GM12891 (cell line): ENCODE results near the gene CACHD1.

Source experiments
- PAX5 ChIP-seq: IDR thresholded peaks from 2 replicates; pipeline ENCODE4 v1.6.1; 2011; ENCODE audit warnings: low read length, moderate library complexity, mild to moderate bottlenecking; ENCODE audit not compliant: insufficient read depth, severe bottlenecking
- POLR2A ChIP-seq: IDR thresholded peaks from 2 replicates; pipeline ENCODE4 v1.6.1; 2011; ENCODE audit warnings: low read depth, low read length, control low read depth
- POLR2AphosphoS5 ChIP-seq: IDR thresholded peaks from 2 replicates; pipeline ENCODE4 v1.6.1; 2011; ENCODE audit warnings: low read depth, low read length, control low read depth
- POU2F2 ChIP-seq: IDR thresholded peaks from 2 replicates; pipeline ENCODE4 v1.6.1; 2011; ENCODE audit warnings: low read depth, mild to moderate bottlenecking, control low read depth, low read length, moderate library complexity
- TAF1 ChIP-seq: IDR thresholded peaks from 2 replicates; pipeline ENCODE4 v1.6.1; 2011; ENCODE audit warnings: low read depth, low read length, control low read depth

DNA sequence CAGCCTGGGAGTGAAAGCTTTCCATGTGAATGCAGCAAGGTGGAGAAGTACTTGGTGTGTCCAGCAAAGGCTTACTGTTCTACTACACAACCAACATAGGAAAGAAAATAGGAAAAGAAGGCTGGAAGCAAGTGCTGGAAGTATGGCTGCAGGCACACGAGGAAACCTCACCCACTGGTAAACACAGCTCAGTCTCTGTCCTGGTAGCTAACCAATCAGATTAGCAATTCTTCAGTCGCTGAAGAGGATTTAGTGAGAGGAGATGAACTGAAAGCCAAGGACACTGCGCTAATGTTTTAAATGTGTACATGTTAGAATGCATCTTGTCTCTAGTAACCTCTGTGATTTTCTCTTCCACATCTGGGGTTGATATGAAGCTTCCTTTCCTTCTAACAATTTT is 36.2 kb upstream of the CACHD1 start:
- no peak for TF ChIP-seq TAF1
- TF ChIP-seq POLR2A, result no peak
- TF ChIP-seq POLR2AphosphoS5, result no peak
- no peak for TF ChIP-seq POU2F2
- no peak for TF ChIP-seq PAX5
